GM12865 (cell line): ENCODE measurements around the gene MAD1L1.

Source experiments
- DNase-seq: peaks from one replicate; pipeline ENCODE4 v3.0.0; 2010; ENCODE audit warnings: low read depth
- H3K4me3 ChIP-seq: 2 replicates; pipeline ENCODE4 v1.5.1; 2011; ENCODE audit warnings: mild to moderate bottlenecking, low read depth, low read length, control low read depth
- TF ChIP-seq, protein P1 (sequence below): IDR thresholded peaks from 2 replicates; pipeline ENCODE4 v1.5.1; 2011; ENCODE audit warnings: low read length, control low read depth, low read depth, inconsistent platforms; ENCODE audit not compliant: insufficient read depth; ENCODE audit errors: missing control alignments

MAD1L1 gene

GRCh38 chr7:2014391-2015241, 218.1 kb downstream of the MAD1L1 start:
- no peak overlapping the region for H3K4me3 ChIP-seq
- TF ChIP-seq, protein P1, sequence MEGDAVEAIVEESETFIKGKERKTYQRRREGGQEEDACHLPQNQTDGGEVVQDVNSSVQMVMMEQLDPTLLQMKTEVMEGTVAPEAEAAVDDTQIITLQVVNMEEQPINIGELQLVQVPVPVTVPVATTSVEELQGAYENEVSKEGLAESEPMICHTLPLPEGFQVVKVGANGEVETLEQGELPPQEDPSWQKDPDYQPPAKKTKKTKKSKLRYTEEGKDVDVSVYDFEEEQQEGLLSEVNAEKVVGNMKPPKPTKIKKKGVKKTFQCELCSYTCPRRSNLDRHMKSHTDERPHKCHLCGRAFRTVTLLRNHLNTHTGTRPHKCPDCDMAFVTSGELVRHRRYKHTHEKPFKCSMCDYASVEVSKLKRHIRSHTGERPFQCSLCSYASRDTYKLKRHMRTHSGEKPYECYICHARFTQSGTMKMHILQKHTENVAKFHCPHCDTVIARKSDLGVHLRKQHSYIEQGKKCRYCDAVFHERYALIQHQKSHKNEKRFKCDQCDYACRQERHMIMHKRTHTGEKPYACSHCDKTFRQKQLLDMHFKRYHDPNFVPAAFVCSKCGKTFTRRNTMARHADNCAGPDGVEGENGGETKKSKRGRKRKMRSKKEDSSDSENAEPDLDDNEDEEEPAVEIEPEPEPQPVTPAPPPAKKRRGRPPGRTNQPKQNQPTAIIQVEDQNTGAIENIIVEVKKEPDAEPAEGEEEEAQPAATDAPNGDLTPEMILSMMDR: no peak
- DNase-seq: no peak

DNA sequence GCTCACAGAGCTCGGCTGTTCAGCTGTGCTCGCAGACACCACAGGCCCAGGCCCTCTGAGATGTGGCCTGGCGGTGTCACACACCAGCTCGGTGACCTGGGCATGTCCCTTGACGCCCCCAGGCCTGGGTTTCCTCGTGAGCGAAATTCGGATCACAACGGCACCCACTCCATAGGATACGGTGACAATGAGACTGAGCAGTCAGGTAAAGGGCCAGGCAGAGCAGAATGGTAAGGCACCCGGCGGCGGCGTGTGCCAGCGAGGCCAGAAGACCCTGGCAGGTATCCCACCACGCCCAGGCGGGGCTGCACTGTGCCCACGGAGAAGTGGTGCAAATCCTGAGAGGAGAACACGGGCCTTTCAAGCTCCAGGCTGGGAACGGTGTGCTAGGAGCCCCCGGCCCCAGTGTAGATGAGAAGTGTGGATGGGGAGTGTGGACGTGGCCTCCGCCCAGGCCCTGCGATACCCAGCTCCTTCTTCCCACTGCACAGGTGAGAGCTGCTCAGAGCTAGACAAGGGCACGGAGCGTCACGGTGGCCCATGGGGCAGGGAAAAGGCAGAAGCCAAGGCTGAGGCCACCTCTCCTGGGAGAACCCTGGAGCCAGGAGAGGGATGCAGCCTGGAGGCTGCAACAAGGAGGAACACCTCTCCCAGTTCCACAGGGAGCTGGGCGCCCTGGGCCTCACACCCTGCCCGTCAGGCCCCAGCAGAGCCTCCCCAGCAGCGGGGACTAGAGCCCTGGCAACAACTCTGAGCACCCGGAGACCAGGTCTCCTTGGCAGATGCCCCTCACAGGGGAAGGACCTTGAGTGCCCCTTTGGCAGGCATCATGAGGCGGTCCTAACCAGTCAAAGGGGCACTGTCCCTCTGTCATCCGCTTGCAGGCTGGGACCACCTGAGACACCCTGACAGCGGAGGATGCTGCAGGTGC, 219.1 kb downstream of the MAD1L1 start:
- no peak overlapping the region for H3K4me3 ChIP-seq
- DNase-seq: no peak
- TF ChIP-seq, protein P1: no peak

- no peak overlapping the region for H3K4me3 ChIP-seq
- no peak for DNase-seq
- TF ChIP-seq, protein P1: no peak
Observed at GRCh38 chr7:2012981-2013380, 219.8 kb downstream of the MAD1L1 start.

- DNase-seq: no peak
- no peak overlapping the region for H3K4me3 ChIP-seq
- TF ChIP-seq, protein P1: no peak
Observed at GRCh38 chr7:2012044-2012900, 220.5 kb downstream of the MAD1L1 start.

DNA sequence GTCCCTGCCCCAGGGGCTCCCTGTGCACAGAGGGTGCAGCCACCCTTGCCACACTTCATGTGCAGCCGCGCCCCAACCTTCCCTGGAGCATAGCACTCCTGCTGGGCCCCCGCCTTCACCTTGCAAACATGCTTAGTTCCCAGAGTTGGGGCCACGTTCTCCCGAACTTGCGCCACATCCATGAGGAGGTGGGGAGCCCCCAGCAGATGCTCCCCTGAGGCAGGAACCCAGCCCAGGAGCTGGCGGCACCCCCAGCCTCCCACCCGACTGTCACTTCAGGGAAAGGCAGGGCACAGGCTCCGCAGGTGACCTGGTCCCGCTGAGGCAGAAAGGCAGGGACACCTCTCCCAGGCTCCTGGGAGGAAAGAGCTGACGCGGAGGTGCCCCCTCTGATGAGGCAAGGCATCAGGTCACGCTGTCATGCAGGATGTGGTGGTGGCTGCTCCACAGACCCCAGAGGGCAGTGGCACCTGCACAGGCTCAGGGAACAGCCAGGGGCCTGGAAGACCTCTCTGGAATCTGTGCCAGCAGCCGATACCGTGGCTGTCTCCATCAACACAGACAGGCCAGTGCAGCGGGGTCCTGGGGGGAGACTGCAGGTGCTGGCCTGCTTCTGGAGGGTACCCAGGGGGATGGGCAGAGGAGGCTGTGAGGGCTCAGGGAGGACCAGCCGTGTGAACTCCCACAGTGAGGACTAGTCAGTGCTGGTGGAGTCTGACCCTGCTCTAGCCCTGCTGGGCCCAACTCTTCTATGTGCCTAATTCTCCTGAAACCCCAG, 221.3 kb downstream of the MAD1L1 start:
- TF ChIP-seq, protein P1: no peak
- no peak for DNase-seq
- no peak overlapping the region for H3K4me3 ChIP-seq
